Fibroblast of pulmonary artery (primary cell): ENCODE data around the gene TMEM204.

Source experiments
- DNase-seq: peaks from one replicate; pipeline ENCODE4 v3.0.0-alpha.2; 2010; ENCODE audit warnings: low read depth
- H3K4me3 ChIP-seq: replicated peaks from 2 replicates; pipeline ENCODE4 v1.5.1; 2011; ENCODE audit warnings: low read depth, mild to moderate bottlenecking, control low read depth, low read length, moderate library complexity
- CTCF ChIP-seq: IDR thresholded peaks from 2 replicates; pipeline ENCODE4 v1.5.1; 2011; ENCODE audit warnings: mild to moderate bottlenecking, control low read depth, low read length, inconsistent platforms; ENCODE audit errors: missing control alignments

The TMEM204 gene

DNA sequence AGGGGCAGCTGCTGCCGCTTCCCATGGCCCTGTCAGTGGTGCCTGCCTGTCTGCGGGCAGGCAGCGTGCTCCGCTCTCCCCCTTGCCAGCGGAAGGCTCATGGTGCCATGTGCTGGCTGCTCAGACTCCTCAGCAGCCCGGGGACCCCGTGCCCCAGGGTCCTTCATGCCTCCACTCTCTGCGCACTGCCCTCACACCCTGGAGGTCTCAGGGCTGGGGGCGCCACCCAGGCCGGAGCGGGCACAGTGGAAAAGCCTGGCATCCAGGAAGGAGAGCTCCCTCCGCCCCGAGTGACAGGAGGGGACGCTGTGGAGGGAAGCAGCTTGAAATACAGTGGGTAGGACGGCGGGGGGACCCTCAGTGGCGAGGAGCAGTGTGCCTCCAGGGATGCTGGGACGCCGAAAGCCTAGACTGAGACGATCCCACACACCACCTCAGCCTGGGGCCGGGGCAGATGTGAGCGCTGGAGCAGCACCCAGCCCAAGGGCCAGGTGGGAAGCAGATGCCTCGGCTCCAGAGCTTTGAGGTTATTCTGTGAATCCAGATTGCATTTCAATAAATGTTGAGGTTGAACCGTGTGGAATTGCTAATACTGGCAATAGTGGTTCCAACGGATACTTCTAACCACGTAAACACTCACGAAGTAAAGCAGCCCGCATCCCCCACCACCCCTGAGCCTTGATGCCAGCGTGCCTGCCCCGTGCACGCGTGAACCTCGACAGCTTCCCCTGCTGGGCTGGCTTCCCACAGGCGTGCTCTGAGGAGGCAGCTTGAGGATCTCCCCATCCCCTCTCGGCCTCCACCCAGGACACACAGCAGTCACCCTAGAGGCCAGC is 6.5 kb downstream of the TMEM204 start:
- TF ChIP-seq CTCF: no peak
- H3K4me3 ChIP-seq: no peak overlapping the region
- DNase-seq: no peak

DNA sequence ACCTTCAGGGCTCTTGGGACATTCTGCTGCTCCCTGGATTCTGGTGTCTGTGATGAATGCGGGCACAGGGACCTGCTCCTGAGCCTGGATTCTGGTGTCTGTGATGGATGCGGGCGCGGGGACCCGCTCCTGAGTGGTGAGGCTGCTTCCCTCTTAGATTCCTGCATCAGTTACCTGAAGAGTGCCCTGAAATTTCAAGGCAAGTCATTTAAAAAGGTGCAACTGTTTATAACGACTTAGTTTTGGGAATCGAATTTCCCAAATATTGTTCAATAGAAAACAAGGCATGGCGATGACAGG is 7.0 kb downstream of the TMEM204 start:
- no peak for TF ChIP-seq CTCF
- H3K4me3 ChIP-seq: no peak overlapping the region
- no peak for DNase-seq

GRCh38 chr16:1541293-1542165 is 8.1 kb downstream of the TMEM204 start:
- no peak overlapping the region for H3K4me3 ChIP-seq
- no peak for TF ChIP-seq CTCF
- no peak for DNase-seq

- no peak for TF ChIP-seq CTCF
- H3K4me3 ChIP-seq: no peak overlapping the region
- no peak for DNase-seq
Observed at GRCh38 chr16:1542166-1542500, 8.7 kb downstream of the TMEM204 start.

DNA sequence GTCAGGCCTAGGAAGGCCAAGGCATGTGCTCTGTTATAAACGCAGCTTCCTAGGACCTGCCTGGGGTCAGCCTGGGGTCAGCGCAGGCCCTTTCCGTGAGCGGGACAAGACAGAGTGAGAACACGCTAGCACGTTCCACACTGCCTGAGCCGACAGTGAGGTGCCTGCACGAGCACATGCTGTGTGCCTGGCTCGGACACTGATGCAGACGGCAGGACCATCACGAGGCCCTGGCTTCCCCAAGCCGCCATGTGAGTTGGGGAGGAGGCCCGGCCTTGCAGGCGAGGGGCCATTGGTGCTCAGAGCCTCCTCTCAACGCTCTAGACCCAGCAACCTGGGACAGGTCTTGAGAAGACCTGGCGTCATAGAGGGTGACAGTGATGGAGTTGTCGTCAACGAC is 9.1 kb downstream of the TMEM204 start:
- DNase-seq: no peak
- TF ChIP-seq CTCF: no peak
- no peak overlapping the region for H3K4me3 ChIP-seq

DNA sequence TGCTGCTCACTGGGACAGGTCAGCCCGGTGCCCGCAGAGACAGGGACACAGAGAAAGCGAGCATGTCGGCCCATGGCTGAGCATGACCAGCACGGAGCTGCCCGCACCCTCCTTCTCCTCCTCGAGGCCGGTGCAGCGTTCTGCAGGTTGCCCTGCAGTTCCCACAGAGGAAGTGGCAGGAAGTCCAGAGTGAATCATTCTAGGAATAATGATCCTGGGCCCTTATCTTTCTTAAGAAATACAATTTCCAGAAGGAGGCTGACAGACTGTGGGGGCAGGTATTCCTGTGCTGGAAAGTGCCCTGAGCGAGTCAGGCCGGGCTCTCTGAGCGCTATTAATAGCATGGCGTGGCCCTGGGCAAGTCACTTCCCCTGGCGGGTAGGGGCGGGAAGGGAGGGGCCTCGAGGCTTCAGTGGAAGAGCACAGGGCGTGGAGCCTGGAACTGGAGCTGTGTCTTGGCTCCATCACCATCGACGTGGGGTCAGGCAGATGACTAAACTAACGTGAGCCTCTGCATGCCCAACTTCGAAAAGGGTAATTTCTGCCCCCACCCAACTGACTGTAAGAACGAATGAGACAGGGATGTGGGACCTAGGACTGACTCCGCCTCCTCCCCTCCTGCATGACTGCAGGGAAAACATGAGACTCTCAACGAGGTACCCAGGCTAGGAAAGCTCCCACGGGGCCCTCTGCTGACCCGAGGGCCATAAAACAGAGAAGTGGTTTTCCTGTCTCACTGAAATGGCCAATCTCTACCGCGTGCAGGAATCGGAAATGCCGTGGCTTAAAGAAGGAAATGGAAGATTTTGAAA is 9.8 kb downstream of the TMEM204 start:
- peak; percentile 92 for DNase-seq
- peak; percentile 9 for TF ChIP-seq CTCF
- H3K4me3 ChIP-seq: no peak overlapping the region
